ENCODE results near the gene LAMA5. TPM values are rescaled to one million over a fixed set of nuclear protein-coding genes. Genes with fewer than 3 reads are reported as not detected.

The LAMA5 gene
- total RNA-seq, 4 donors from 2014 or later = 13.0 to 35.8 (median 22.7) TPM

DNA sequence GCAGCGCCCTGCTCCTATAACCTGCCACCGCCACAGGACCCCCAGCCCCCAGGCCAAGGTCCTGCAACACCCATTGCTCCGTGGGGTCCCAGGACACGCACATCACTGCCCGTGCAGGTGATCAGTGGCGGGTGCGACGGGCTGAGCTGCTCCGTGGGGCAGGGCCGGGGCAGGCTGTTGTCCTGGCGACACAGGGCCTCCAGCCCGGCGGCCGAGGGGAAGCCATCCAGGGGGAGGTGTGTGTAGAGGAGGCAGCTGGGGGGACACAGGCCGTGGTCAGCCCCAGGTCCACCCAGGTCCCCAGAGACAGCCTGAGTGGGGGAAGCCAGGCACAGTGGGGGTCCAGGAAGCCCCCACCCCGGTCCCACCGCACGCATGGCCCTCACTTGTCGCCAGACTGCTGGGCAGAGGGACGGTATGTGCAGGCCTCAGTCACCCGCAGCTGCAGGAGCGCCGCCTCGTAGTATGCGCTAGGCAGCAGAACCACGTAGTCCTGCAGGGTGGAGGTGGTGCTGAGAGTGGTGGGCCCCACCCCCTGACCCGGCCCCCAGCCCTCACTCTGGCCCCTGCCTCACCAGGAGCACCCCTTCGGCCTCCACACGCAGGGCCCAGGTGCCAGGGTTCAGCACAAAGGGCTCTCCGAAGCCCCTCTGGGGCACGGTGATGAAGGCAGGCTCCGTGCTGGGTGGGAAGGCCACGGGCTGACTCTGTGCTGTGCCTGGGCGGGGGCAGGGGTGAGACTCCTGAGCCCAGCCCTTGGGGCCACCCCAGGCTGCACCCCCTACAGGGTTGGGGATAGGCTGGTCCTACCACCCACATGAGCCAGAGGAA is 33.9 kb downstream of the LAMA5 start:
- Histone ChIP-seq H3K27ac (no peak overlapping the region), H3K36me3 (peaks cover 0 to 32% of the 10 kb centered on the region in 2 donors), H3K4me1 (no peaks in the 10 kb centered on the region), H3K27me3 (no peaks in the 10 kb centered on the region), H3K4me3 (no peak overlapping the region), H3K9me3 (no peaks in the 10 kb centered on the region)
- ATAC-seq (no peak), DNase-seq (no peak)
- no peak for TF ChIP-seq POLR2A (IDR thresholded peaks at IDR 0.05)
- TF ChIP-seq, protein P1, sequence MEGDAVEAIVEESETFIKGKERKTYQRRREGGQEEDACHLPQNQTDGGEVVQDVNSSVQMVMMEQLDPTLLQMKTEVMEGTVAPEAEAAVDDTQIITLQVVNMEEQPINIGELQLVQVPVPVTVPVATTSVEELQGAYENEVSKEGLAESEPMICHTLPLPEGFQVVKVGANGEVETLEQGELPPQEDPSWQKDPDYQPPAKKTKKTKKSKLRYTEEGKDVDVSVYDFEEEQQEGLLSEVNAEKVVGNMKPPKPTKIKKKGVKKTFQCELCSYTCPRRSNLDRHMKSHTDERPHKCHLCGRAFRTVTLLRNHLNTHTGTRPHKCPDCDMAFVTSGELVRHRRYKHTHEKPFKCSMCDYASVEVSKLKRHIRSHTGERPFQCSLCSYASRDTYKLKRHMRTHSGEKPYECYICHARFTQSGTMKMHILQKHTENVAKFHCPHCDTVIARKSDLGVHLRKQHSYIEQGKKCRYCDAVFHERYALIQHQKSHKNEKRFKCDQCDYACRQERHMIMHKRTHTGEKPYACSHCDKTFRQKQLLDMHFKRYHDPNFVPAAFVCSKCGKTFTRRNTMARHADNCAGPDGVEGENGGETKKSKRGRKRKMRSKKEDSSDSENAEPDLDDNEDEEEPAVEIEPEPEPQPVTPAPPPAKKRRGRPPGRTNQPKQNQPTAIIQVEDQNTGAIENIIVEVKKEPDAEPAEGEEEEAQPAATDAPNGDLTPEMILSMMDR (IDR thresholded peaks at IDR 0.05 in 4 of 5, conservative IDR thresholded peaks at IDR 0.05 in 1 of 5) = no peak
- in situ Hi-C loops (cut with MboI; ENCODE audit: low sequenced_read_pairs in 4 of 4) (no loop called here), intact Hi-C loops (cut with DNase I; ENCODE audit: low total_unique reads) (no loop called here)

DNA sequence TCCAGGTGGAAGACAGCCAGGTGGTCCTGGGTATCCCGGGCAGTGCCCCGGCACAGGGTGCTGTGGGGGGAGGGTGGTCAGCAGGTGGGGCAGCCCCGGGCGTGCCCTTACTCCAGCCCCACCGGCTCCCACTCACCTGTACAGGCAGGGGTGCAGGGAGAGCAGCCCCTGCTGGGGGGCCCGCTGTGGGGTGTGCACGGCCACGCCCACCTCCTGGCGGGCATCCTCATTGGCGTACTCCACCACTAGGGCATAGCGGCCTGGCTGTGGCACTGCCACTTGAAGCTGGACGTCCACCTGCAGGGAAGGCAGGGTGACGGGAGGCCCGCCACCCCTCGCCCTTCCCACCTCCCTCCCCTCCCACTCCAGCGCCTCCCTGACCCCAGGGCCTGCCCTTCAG is 34.7 kb downstream of the LAMA5 start:
- DNase-seq = no peak
- no peak for TF ChIP-seq POLR2A (IDR thresholded peaks at IDR 0.05)
- TF ChIP-seq, protein P1 (IDR thresholded peaks at IDR 0.05 in 4 of 5, conservative IDR thresholded peaks at IDR 0.05 in 1 of 5) = no peak
- in situ Hi-C loops (cut with MboI; ENCODE audit: low sequenced_read_pairs in 4 of 4) (no loop called here), intact Hi-C loops (cut with DNase I; ENCODE audit: low total_unique reads) (no loop called here)
- Histone ChIP-seq H3K4me1 (no peaks in the 10 kb centered on the region), H3K4me3 (no peak overlapping the region), H3K36me3 (peaks cover 0 to 27% of the 10 kb centered on the region in 2 donors), H3K9me3 (no peaks in the 10 kb centered on the region), H3K27me3 (no peaks in the 10 kb centered on the region), H3K27ac (no peak overlapping the region)
- no peak for ATAC-seq

DNA sequence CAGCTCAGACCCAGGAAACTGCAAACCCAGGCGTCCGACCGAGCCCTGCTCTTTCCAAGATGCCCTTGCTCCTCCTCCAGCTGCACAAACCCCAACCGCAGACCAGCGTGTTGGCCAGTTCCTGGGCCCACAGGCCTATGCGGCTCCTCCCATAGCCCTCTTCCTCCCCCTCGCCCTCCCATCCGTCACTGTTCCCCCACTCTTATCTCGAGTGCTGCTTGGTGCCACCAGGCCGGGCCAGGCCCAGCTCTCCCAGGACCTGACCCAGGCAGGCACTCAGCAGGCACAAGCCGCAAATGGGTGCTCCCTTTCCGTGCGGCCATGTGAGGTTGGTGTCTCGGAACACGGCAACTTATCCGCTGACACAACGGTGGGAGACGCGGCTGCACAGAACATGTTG is 35.8 kb downstream of the LAMA5 start:
- Histone ChIP-seq H3K4me1 (no peaks in the 10 kb centered on the region), H3K36me3 (peaks cover 0 to 22% of the 10 kb centered on the region in 2 donors), H3K9me3 (no peaks in the 10 kb centered on the region), H3K4me3 (no peak overlapping the region), H3K27me3 (no peaks in the 10 kb centered on the region), H3K27ac (no peak overlapping the region)
- intact Hi-C loops (cut with DNase I; ENCODE audit: low total_unique reads) (no loop called here), in situ Hi-C loops (cut with MboI; ENCODE audit: low sequenced_read_pairs in 4 of 4) (no loop called here)
- DNase-seq (no peak), ATAC-seq (no peak)
- TF ChIP-seq, protein P1 (IDR thresholded peaks at IDR 0.05 in 4 of 5, conservative IDR thresholded peaks at IDR 0.05 in 1 of 5) = no peak
- TF ChIP-seq POLR2A (IDR thresholded peaks at IDR 0.05) = no peak

DNA sequence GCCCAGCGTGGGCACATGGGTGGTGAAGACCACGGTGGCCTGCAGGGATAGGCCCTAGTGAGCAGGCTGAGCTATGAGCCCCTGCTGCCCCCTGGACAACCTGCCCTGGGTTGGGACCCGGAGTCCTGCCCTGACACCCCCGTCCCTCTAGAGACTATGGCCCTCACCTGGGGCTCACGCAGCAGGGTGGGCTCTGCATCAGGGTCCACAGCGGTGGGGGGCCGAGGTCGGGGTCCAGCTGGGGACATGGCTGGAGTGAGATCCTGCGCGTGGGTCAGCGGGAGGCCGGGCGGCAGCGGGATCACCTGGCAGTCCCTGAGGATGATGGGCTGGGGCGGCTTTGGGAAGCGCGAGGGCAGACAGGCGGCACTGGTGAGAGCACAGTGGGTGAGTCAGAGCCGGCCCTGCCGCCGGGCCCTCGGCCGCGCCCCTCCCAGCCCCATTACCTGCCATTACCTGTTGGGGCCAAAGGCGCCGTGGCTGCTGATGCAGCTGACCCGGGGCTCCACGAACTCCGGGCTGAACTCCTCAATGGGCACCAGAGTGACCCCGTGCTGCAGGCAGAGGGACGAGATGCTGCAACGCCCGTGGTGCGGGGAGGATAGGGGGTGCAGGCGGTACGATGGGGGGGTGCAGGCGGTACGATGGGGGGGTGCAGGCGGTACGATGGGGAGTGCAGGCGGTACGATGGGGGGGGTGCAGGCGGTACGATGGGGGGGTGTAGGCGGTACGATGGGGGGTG is 36.4 kb downstream of the LAMA5 start:
- no peaks in the 10 kb centered on the region for H3K9me3 ChIP-seq
- DNase-seq = no peak
- TF ChIP-seq POLR2A (IDR thresholded peaks at IDR 0.05) = no peak
- TF ChIP-seq, protein P1 (IDR thresholded peaks at IDR 0.05 in 4 of 5, conservative IDR thresholded peaks at IDR 0.05 in 1 of 5) = no peak
- no peak overlapping the region for H3K4me3 ChIP-seq
- no peak for ATAC-seq
- peaks cover 0 to 22% of the 10 kb centered on the region in 2 donors for H3K36me3 ChIP-seq
- no peak overlapping the region for H3K27ac ChIP-seq
- in situ Hi-C loops (cut with MboI; ENCODE audit: low sequenced_read_pairs in 4 of 4) (no loop called here), intact Hi-C loops (cut with DNase I; ENCODE audit: low total_unique reads) (no loop called here)
- H3K27me3 ChIP-seq = no peaks in the 10 kb centered on the region
- no peaks in the 10 kb centered on the region for H3K4me1 ChIP-seq

All from gastrocnemius medialis (tissue), 4 donors.